ENCODE measurements around the gene SMYD3.

SMYD3 gene

DNA sequence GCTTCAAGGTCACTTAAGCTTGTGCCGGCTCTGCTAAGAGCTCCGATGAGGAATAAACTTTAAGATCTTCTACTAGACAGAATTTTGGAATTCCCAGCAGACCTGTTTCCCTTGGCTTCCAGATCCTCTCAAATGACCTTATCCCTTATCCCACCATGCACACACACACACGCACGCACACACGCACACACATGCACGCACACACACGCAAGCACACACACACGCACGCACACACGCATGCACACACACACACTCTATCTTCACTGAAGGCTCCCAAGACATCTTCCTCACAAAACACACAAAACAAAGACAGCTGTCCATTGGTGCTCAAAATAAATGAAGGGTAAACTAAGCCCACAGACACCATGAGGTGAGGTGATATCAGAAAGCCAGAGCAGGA is 692.4 kb downstream of the SMYD3 start:
- TF ChIP-seq, protein P1, sequence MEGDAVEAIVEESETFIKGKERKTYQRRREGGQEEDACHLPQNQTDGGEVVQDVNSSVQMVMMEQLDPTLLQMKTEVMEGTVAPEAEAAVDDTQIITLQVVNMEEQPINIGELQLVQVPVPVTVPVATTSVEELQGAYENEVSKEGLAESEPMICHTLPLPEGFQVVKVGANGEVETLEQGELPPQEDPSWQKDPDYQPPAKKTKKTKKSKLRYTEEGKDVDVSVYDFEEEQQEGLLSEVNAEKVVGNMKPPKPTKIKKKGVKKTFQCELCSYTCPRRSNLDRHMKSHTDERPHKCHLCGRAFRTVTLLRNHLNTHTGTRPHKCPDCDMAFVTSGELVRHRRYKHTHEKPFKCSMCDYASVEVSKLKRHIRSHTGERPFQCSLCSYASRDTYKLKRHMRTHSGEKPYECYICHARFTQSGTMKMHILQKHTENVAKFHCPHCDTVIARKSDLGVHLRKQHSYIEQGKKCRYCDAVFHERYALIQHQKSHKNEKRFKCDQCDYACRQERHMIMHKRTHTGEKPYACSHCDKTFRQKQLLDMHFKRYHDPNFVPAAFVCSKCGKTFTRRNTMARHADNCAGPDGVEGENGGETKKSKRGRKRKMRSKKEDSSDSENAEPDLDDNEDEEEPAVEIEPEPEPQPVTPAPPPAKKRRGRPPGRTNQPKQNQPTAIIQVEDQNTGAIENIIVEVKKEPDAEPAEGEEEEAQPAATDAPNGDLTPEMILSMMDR (IDR thresholded peaks at IDR 0.05; ENCODE audit: borderline replicate concordance, extremely low read depth, low read length, poor library complexity, severe bottlenecking), result no peak
- TF ChIP-seq EZH2 (IDR thresholded peaks at IDR 0.05; ENCODE audit: borderline replicate concordance, low read depth, low read length, severe bottlenecking), result no peak
- H3K4me3 ChIP-seq (ENCODE audit: low read depth in 1 of 2, low read length in 2 of 2), result no peak overlapping the region
- H3K27ac ChIP-seq (ENCODE audit: low read length), result no peak overlapping the region
- ATAC-seq (ENCODE audit: insufficient read depth, low read depth), result no peak
- H3K4me1 ChIP-seq (ENCODE audit: insufficient read depth, low read length), result no peaks in the 10 kb centered on the region
- H4K20me1 ChIP-seq (ENCODE audit: insufficient read depth, low read length), result no peaks in the 10 kb centered on the region
- no peak overlapping the region for H3K4me2 ChIP-seq (ENCODE audit: insufficient read depth, low read length)
- no peaks in the 10 kb centered on the region for H3K9me3 ChIP-seq (ENCODE audit: insufficient read depth, low read length, severe bottlenecking)
- H3K79me2 ChIP-seq (ENCODE audit: insufficient read depth, low read length), result no peaks in the 10 kb centered on the region
- no peaks in the 10 kb centered on the region for H3K27me3 ChIP-seq (ENCODE audit: insufficient read depth, low read length, poor library complexity)
- no peaks in the 10 kb centered on the region for H3K36me3 ChIP-seq (ENCODE audit: insufficient read depth, low read length)
- H3K9ac ChIP-seq (ENCODE audit: low read depth, low read length), result no peak overlapping the region
- no peak overlapping the region for H2AFZ ChIP-seq (ENCODE audit: low read depth, low read length)
- DNase-seq, result no peak

DNA sequence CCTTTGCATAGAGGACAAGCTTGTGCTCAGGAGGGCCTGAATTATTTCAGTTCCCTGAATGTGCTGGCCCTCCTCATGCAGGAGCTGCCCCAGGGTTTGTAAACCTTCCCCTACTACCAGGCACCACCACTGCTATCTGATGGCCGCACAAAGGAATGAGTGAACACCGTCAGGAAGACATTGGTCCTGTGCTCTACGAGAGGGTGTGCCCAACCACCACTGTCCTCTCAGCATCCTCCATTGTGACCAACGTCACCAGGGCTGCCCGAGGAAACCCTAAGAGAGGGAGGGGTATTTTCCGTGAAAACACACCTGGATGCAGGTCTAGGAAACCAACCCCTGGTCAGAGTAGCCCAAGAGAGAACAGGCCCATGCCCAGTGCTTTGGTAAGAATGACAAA is 694.8 kb downstream of the SMYD3 start:
- no peak for DNase-seq
- Histone ChIP-seq H3K4me1 (ENCODE audit: insufficient read depth, low read length) (no peaks in the 10 kb centered on the region), H4K20me1 (ENCODE audit: insufficient read depth, low read length) (no peaks in the 10 kb centered on the region), H3K9ac (ENCODE audit: low read depth, low read length) (no peak overlapping the region), H3K27ac (ENCODE audit: low read length) (no peak overlapping the region), H3K79me2 (ENCODE audit: insufficient read depth, low read length) (no peaks in the 10 kb centered on the region), H3K36me3 (ENCODE audit: insufficient read depth, low read length) (no peaks in the 10 kb centered on the region), H3K27me3 (ENCODE audit: insufficient read depth, low read length, poor library complexity) (no peaks in the 10 kb centered on the region), H2AFZ (ENCODE audit: low read depth, low read length) (no peak overlapping the region), H3K9me3 (ENCODE audit: insufficient read depth, low read length, severe bottlenecking) (no peaks in the 10 kb centered on the region), H3K4me2 (ENCODE audit: insufficient read depth, low read length) (no peak overlapping the region), H3K4me3 (ENCODE audit: low read depth in 1 of 2, low read length in 2 of 2) (no peak overlapping the region)
- TF ChIP-seq EZH2 (IDR thresholded peaks at IDR 0.05; ENCODE audit: borderline replicate concordance, low read depth, low read length, severe bottlenecking), result no peak
- TF ChIP-seq, protein P1 (IDR thresholded peaks at IDR 0.05; ENCODE audit: borderline replicate concordance, extremely low read depth, low read length, poor library complexity, severe bottlenecking), result no peak
- ATAC-seq (ENCODE audit: insufficient read depth, low read depth), result no peak

DNA sequence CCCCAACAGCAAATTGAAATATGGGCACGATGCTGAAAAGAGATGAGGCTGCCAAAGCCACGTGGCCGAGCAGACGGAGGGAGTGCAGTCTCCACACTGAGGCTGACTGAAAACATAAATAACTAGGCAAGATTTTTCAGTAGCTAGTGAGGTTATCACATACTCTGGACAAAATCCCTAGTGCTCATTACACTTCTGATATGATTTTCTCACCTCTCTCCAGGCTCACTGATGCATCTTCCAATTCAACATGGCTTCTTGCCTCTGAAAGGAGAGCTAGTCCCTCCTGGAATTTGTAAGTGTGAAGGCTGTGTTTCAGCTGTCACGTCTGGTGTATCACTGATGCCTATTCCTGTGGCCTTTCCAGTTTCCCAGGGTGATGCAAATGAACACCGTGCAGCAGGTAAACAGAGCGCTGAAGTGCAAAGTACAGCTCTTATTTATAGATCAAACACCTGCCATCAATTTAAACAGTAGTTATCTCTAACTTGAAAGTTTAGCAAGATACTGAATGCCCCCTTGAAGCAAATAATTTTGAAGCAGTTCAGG is 696.2 kb downstream of the SMYD3 start:
- H3K27ac ChIP-seq (ENCODE audit: low read length), result no peak overlapping the region
- H4K20me1 ChIP-seq (ENCODE audit: insufficient read depth, low read length), result no peaks in the 10 kb centered on the region
- no peaks in the 10 kb centered on the region for H3K36me3 ChIP-seq (ENCODE audit: insufficient read depth, low read length)
- H3K4me2 ChIP-seq (ENCODE audit: insufficient read depth, low read length), result no peak overlapping the region
- H3K9me3 ChIP-seq (ENCODE audit: insufficient read depth, low read length, severe bottlenecking), result no peaks in the 10 kb centered on the region
- no peak for DNase-seq
- H3K4me3 ChIP-seq (ENCODE audit: low read depth in 1 of 2, low read length in 2 of 2), result no peak overlapping the region
- no peaks in the 10 kb centered on the region for H3K27me3 ChIP-seq (ENCODE audit: insufficient read depth, low read length, poor library complexity)
- H3K4me1 ChIP-seq (ENCODE audit: insufficient read depth, low read length), result no peaks in the 10 kb centered on the region
- no peaks in the 10 kb centered on the region for H3K79me2 ChIP-seq (ENCODE audit: insufficient read depth, low read length)
- TF ChIP-seq EZH2 (IDR thresholded peaks at IDR 0.05; ENCODE audit: borderline replicate concordance, low read depth, low read length, severe bottlenecking), result no peak
- TF ChIP-seq, protein P1 (IDR thresholded peaks at IDR 0.05; ENCODE audit: borderline replicate concordance, extremely low read depth, low read length, poor library complexity, severe bottlenecking), result no peak
- no peak for ATAC-seq (ENCODE audit: insufficient read depth, low read depth)
- H3K9ac ChIP-seq (ENCODE audit: low read depth, low read length), result no peak overlapping the region
- no peak overlapping the region for H2AFZ ChIP-seq (ENCODE audit: low read depth, low read length)

All from DND-41 (cell line).